GM23248 (cell line): ENCODE data around the gene TMEM39A. TPM values are rescaled to one million over a fixed set of nuclear protein-coding genes. Genes with fewer than 3 reads are reported as not detected.

ENCODE experiments used
- DNase-seq: peaks from one replicate; pipeline ENCODE4 v3.0.0-alpha.2; 2015
- H2AFZ ChIP-seq: fragments of 200-600 bp; sonication (generic); 2 replicates; pipeline ENCODE4 v1.6.1; 2016; ENCODE audit warnings: antibody characterized with exemption
- H3F3A ChIP-seq: fragments of 200-600 bp; sonication (generic); 2 replicates; pipeline ENCODE4 v1.6.1; 2016; ENCODE audit warnings: mild to moderate bottlenecking, antibody characterized with exemption, mixed run types; ENCODE audit not compliant: insufficient read depth
- H3K27ac ChIP-seq: fragments of 200-600 bp; sonication (generic); 2 replicates; pipeline ENCODE4 v1.5.1; 2016; ENCODE audit warnings: mild to moderate bottlenecking
- H3K27me3 ChIP-seq: fragments of 200-600 bp; sonication (generic); replicated peaks from 2 replicates; pipeline ENCODE4 v1.6.1; 2016; ENCODE audit warnings: mild to moderate bottlenecking; ENCODE audit not compliant: insufficient read depth
- H3K36me3 ChIP-seq: fragments of 200-600 bp; sonication (generic); 2 replicates; pipeline ENCODE4 v1.6.1; 2016; ENCODE audit warnings: low read depth, mild to moderate bottlenecking
- H3K4me1 ChIP-seq: fragments of 200-600 bp; sonication (generic); 2 replicates; pipeline ENCODE4 v1.6.1; 2016; ENCODE audit warnings: mild to moderate bottlenecking; ENCODE audit not compliant: insufficient read depth
- H3K4me2 ChIP-seq: fragments of 200-600 bp; sonication (generic); one replicate; pipeline ENCODE4 v1.6.1; 2016; ENCODE audit warnings: mild to moderate bottlenecking; ENCODE audit not compliant: unreplicated experiment
- H3K4me3 ChIP-seq: fragments of 200-600 bp; sonication (generic); 2 replicates; pipeline ENCODE4 v1.5.1; 2016; ENCODE audit warnings: mild to moderate bottlenecking
- H3K79me2 ChIP-seq: fragments of 200-600 bp; sonication (generic); 2 replicates; pipeline ENCODE4 v1.6.1; 2016; ENCODE audit warnings: mild to moderate bottlenecking; ENCODE audit not compliant: insufficient read depth
- H3K9ac ChIP-seq: fragments of 200-600 bp; sonication (generic); 2 replicates; pipeline ENCODE4 v1.6.1; 2016; ENCODE audit warnings: mild to moderate bottlenecking
- H3K9me2 ChIP-seq: fragments of 200-600 bp; sonication (generic); 2 replicates; pipeline ENCODE4 v1.6.1; 2016; ENCODE audit warnings: mixed run types, mild to moderate bottlenecking, moderate library complexity; ENCODE audit not compliant: insufficient read depth
- H3K9me3 ChIP-seq: fragments of 200-600 bp; sonication (generic); one replicate; pipeline ENCODE4 v1.6.1; 2017; ENCODE audit warnings: low read depth
- H4K20me1 ChIP-seq: fragments of 200-600 bp; sonication (generic); 2 replicates; pipeline ENCODE4 v1.6.0; 2016; ENCODE audit not compliant: insufficient read depth
- EZH2 ChIP-seq: fragments of 200-600 bp; sonication (generic); IDR thresholded peaks from 2 replicates; pipeline ENCODE4 v1.6.1; 2018; ENCODE audit warnings: antibody characterized with exemption, mild to moderate bottlenecking; ENCODE audit not compliant: insufficient read depth, poor library complexity, severe bottlenecking
- EZH2phosphoT487 ChIP-seq: fragments of 200-600 bp; sonication (generic); IDR thresholded peaks from 2 replicates; pipeline ENCODE4 v1.6.1; 2018; ENCODE audit warnings: antibody characterized with exemption, moderate library complexity, mild to moderate bottlenecking, low read depth; ENCODE audit not compliant: insufficient read depth
- WGBS, 2 experiments: methylation state at CpG; one replicate each; pipeline ENCODE4 v1.1.6; 2015 to 2017; ENCODE audit warnings: low lambda C conversion rate in 2 of 2, low coverage in 1 of 2; ENCODE audit errors: missing lambda C conversion rate in 2 of 2; 5-methylcytosine and 5-hydroxymethylcytosine counted together
- in situ Hi-C: fragments of 300-500 bp; cut with MboI; formaldehyde crosslinking; loops from 2 replicates; pipeline ENCODE4 v1.15.0; 2020
- polyA plus RNA-seq: library from polyadenylated mRNA; unstranded; fragments of >200 nt; fragmentation: Nextera tagmentation; extraction: Ambion mirVana; gene quantifications from 2 replicates; pipeline ENCODE4 v1.2.1, GENCODE V29; 2016
- total RNA-seq: library from RNA; depleted of rRNA; stranded (reverse); fragments of >200 nt; shearing (Covaris generic); gene quantifications from 2 replicates; pipeline ENCODE4 v1.2.3, GENCODE V29; 2014

TMEM39A gene
- total and polyA plus RNA-seq, 2 experiments from 2014 or later, result 37.9 to 78.8 TPM

- WGBS, 2 experiments, result 100% methylated on average over 1 of the region's 1 CpG
Observed at GRCh38 chr3:119409844-119410243, 53.6 kb downstream of the TMEM39A start.

DNA sequence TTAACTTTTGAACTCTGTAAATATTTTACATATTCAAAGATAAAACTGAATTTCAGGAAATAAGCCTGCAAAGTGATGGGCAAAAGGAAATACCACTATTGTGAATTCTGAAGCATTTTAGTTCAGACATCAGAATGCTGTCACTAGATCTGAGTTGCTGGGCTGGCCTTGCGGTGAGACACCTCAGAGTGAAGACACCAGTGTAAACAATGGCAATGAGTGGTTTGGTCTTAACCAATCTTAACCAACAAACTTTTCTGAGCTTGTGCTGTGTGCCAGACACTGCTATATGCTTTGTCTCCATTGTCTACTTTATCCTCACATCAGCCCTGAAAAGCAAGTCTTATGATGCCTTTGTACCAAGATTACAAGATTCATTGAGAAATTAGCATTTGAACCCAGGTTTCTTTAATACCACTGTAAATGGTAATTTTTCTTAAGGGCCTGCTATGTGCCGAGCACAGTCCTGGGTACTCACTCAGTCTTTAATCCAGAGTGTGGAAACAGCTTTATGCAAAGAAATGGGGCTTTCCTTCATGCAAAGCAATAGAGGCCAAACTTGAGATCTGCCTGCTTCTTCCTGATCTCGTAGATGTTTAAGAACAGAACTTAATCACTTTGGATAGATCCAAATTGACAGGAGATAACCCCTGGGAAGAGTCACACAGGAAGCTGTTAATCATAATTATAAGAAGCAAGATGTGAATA is 55.0 kb downstream of the TMEM39A start:
- WGBS, 2 experiments, result 85 to 87% methylated on average over 3 of the region's 3 CpGs
- H3K9ac ChIP-seq, result no peak overlapping the region
- H3K27ac ChIP-seq, result no peak overlapping the region
- no peaks in the 10 kb centered on the region for H4K20me1 ChIP-seq
- H3F3A ChIP-seq, result no peaks in the 10 kb centered on the region
- H3K36me3 ChIP-seq, result peaks cover 6% of the 10 kb centered on the region; the same call in 1 of the 2 replicates
- no peaks in the 10 kb centered on the region for H3K9me2 ChIP-seq
- in situ Hi-C loops, result no loop called here
- no peak for TF ChIP-seq EZH2
- no peak for TF ChIP-seq EZH2phosphoT487
- no peaks in the 10 kb centered on the region for H3K9me3 ChIP-seq
- H3K27me3 ChIP-seq, result no peaks in the 10 kb centered on the region
- no peak for DNase-seq
- no peak overlapping the region for H3K4me2 ChIP-seq
- no peak overlapping the region for H2AFZ ChIP-seq
- no peaks in the 10 kb centered on the region for H3K79me2 ChIP-seq
- no peaks in the 10 kb centered on the region for H3K4me1 ChIP-seq
- H3K4me3 ChIP-seq, result no peak overlapping the region

More at GRCh38 chr3:119409844-119410243, 53.6 kb downstream of the TMEM39A start:
- Histone ChIP-seq H3K36me3 (peaks cover 9% of the 10 kb centered on the region; the same call in 1 of the 2 replicates), H3F3A (no peaks in the 10 kb centered on the region), H3K4me2 (no peak overlapping the region), H3K9ac (no peak overlapping the region), H3K4me1 (no peaks in the 10 kb centered on the region), H3K9me3 (no peaks in the 10 kb centered on the region), H3K27ac (no peak overlapping the region), H4K20me1 (no peaks in the 10 kb centered on the region), H3K4me3 (no peak overlapping the region), H3K9me2 (no peaks in the 10 kb centered on the region), H2AFZ (no peak overlapping the region), H3K79me2 (no peaks in the 10 kb centered on the region), H3K27me3 (no peaks in the 10 kb centered on the region)
- TF ChIP-seq EZH2 (no peak), EZH2phosphoT487 (no peak)
- DNase-seq, result no peak
- in situ Hi-C loops, result no loop called here

- Histone ChIP-seq H3K79me2 (no peaks in the 10 kb centered on the region), H3F3A (no peaks in the 10 kb centered on the region), H3K4me2 (no peak overlapping the region), H3K27me3 (no peaks in the 10 kb centered on the region), H2AFZ (no peak overlapping the region), H3K36me3 (peaks cover 19% of the 10 kb centered on the region; the same call in 1 of the 2 replicates), H3K9me3 (no peaks in the 10 kb centered on the region), H3K9ac (no peak overlapping the region), H3K9me2 (no peaks in the 10 kb centered on the region), H3K27ac (no peak overlapping the region), H4K20me1 (no peaks in the 10 kb centered on the region), H3K4me3 (no peak overlapping the region), H3K4me1 (no peaks in the 10 kb centered on the region)
- no peak for TF ChIP-seq EZH2
- TF ChIP-seq EZH2phosphoT487, result no peak
- no peak for DNase-seq
- WGBS, 2 experiments, result 58 to 64% methylated on average over 2 of the region's 2 CpGs
- in situ Hi-C loops, result no loop called here
Observed at GRCh38 chr3:119405315-119405714, 58.1 kb downstream of the TMEM39A start.

DNA sequence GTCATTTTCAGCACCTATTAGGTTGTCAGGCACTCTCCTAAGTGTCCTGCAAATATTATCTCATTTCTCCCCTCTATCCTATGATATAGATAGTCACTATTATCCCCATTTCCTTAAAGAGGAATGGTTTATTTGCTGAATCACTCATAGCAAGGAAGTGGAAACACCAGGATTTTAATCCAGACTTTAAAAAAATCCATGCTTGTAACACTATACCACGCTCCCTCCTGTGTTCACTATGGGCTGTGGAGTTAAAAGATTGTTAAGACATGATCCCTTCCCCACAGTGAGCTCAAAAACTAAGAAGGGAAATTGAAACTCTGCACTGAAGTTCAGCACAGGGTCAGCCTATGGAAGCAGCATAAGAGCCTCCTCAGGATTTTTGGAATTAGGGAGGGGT is 60.2 kb downstream of the TMEM39A start:
- Histone ChIP-seq H3K36me3 (peaks cover 23% of the 10 kb centered on the region; the same call in 1 of the 2 replicates), H3K27me3 (no peaks in the 10 kb centered on the region), H3K79me2 (no peaks in the 10 kb centered on the region), H3K9ac (no peak overlapping the region), H3K9me3 (no peaks in the 10 kb centered on the region), H3K4me3 (no peak overlapping the region), H3K4me2 (no peak overlapping the region), H2AFZ (no peak overlapping the region), H3F3A (no peaks in the 10 kb centered on the region), H3K27ac (no peak overlapping the region), H4K20me1 (no peaks in the 10 kb centered on the region), H3K4me1 (no peaks in the 10 kb centered on the region), H3K9me2 (no peaks in the 10 kb centered on the region)
- TF ChIP-seq EZH2, result no peak
- no peak for TF ChIP-seq EZH2phosphoT487
- in situ Hi-C loops, result no loop called here
- DNase-seq, result no peak
- 78 to 85% methylated on average over 1 of the region's 1 CpG for WGBS, 2 experiments
